Measurements from ENCODE around the gene TMEM204. TPM values are rescaled to one million over a fixed set of nuclear protein-coding genes. Genes with fewer than 3 reads are reported as not detected.

The TMEM204 gene
- 10 to 100 TPM; 42.9 to 43.5 TPM for total RNA-seq

- ChIA-PET POLR2A (interaction anchor here (0.5 to 2.7 kb wide), 10 partner anchors 10 to 1010 kb away, joined by 3 to 14 read pairs (median 4); partner anchors contain the start of genes CLCN7, JPT2, NME3 and TELO2), CTCF (interaction anchor here (1.0 to 1.3 kb wide), 2 partner anchors 113 to 170 kb away, joined by 3 to 5 read pairs; partner anchors contain the start of gene UQCC4)
- Mint-ChIP-seq H3K9me3 (no peaks in the 10 kb centered on the region), H3K36me3 (ENCODE audit: low read depth) (peaks cover 45% of the 10 kb centered on the region), H3K27ac (peak within 1 kb of the TSS; percentile 92), H3K27me3 (no peaks in the 10 kb centered on the region), H3K4me1 (peaks cover 43% of the 10 kb centered on the region), H3K4me3 (peak within 1 kb of the TSS; percentile 100)
- peak; percentile 69 for DNase-seq
Measured at GRCh38 chr16:1533443-1533951, at the start of gene TMEM204. Gene TMEM204, plus strand, starts transcription at chr16:1533666. Its CDS starts 610 bp downstream, at chr16:1534276.

DNA sequence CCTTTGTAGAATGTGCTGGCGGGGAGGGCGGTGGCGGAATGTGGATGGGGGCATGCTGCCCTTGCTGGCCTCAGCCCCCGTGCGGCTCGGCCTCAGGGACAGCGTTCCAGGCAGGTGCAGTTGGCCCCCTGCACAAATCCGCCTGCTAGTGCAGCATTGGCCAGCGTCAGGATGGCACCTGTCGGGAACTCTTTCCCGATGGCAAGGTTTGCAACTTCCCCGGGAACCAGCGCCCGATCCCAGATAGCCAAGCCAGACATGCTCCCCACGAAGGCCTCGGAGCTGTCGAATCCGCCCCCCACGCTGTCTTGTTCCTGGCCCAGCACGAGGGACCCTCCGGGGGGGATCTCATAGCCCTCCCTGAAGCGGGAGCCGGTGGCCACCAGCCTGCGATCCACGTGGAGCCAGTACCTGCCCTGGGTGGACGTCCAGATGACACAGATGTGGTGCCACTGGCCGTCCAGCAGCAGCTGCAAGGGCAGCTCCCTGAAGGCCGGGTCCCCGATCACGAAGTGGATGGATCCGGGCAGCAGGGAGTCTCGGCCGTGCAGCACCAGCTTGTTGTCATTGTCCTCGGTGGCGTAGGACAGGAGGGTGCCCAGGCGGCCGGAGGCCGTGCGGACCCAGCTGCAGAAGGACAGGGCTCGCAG, 47.5 kb upstream of the TMEM204 start:
- Mint-ChIP-seq H3K9me3 (no peaks in the 10 kb centered on the region), H3K27me3 (peaks cover 2% of the 10 kb centered on the region), H3K36me3 (ENCODE audit: low read depth) (no peaks in the 10 kb centered on the region), H3K4me1 (no peaks in the 10 kb centered on the region), H3K4me3 (no peak overlapping the region), H3K27ac (no peak overlapping the region)
- CTCF ChIA-PET: no interaction called here
- POLR2A ChIA-PET: no interaction called here
- no peak for DNase-seq

DNA sequence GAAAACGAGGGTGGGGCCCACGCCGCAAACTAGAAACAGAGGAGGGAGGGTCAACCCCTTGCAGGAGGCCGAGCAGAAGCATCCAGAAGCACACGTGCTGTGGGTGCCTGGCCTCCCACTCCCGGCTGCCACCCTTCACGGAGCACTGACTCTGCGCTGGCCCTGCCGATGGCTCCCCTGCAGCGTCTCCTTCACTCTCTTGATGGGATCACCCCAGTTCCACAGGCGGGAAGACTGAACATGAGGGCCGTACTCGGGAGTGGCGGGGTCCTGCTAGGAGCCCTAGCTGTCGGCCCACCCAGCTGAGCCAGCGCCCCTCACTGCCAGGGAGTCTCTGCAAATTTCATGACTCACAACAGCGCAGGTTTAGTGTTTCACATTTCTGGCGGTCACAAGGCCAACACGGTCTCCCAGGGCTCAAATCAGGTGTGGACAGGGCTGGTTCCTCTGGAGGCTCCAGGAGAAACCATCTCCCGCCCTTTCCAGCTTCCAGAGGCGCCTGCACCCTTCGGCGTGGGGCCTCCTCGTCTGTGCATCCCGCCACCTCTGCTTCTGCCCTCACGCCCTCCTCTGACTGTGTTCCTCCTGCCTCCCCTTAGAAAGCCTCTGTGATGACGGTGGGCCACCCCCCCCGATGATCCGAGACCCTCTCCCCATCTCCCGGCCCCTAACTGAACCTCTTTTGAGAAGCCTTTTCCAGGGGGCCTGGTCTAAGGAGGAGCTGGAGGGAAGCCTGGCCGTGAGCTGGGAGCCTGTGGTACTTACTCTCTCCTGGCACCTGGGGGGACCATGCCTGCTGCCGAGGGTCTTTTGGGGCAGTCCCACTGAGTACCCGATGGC, 46.7 kb upstream of the TMEM204 start:
- no peaks in the 10 kb centered on the region for H3K36me3 Mint-ChIP-seq (ENCODE audit: low read depth)
- H3K4me3 Mint-ChIP-seq: no peak overlapping the region
- H3K4me1 Mint-ChIP-seq: no peaks in the 10 kb centered on the region
- H3K27ac Mint-ChIP-seq: no peak overlapping the region
- H3K27me3 Mint-ChIP-seq: peaks cover 2% of the 10 kb centered on the region
- DNase-seq: no peak
- ChIA-PET POLR2A (no interaction called here), CTCF (no interaction called here)
- H3K9me3 Mint-ChIP-seq: no peaks in the 10 kb centered on the region

GRCh38 chr16:1487395-1488053, 45.9 kb upstream of the TMEM204 start:
- no peak for DNase-seq
- H3K4me1 Mint-ChIP-seq: peaks cover 3% of the 10 kb centered on the region
- POLR2A ChIA-PET: no interaction called here
- H3K36me3 Mint-ChIP-seq (ENCODE audit: low read depth): no peaks in the 10 kb centered on the region
- no peak overlapping the region for H3K4me3 Mint-ChIP-seq
- H3K27me3 Mint-ChIP-seq: peaks cover 2% of the 10 kb centered on the region
- CTCF ChIA-PET: no interaction called here
- H3K27ac Mint-ChIP-seq: no peak overlapping the region
- H3K9me3 Mint-ChIP-seq: no peaks in the 10 kb centered on the region

- DNase-seq: no peak
- no peak overlapping the region for H3K4me3 Mint-ChIP-seq
- ChIA-PET POLR2A (no interaction called here), CTCF (no interaction called here)
- H3K27me3 Mint-ChIP-seq: peaks cover 2% of the 10 kb centered on the region
- peaks cover 2% of the 10 kb centered on the region for H3K36me3 Mint-ChIP-seq (ENCODE audit: low read depth)
- peaks cover 9% of the 10 kb centered on the region for H3K4me1 Mint-ChIP-seq
- H3K27ac Mint-ChIP-seq: no peak overlapping the region
- no peaks in the 10 kb centered on the region for H3K9me3 Mint-ChIP-seq
Measured at GRCh38 chr16:1488054-1488601, 45.3 kb upstream of the TMEM204 start.

DNA sequence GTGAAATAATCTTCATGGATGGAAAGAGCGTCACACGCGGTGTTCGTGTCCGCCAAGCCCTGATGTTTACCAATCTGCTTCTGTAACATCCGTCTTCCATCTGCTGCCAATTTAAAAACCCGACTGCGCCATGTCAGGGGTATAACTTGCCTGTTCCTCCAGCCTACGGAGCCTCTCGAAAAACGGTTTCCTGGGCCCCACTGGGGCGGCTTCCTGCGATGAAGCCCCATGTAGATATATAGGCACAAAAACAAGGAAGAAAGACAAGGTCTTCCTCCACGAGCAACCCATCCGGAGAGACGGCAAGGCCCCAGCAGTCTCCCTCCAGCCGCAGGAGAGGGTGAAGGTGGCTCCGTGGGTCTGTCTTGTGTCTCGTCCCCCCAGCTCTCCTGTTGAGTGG, 44.8 kb upstream of the TMEM204 start, which contains the start of gene PTX4:
Gene PTX4, minus strand, starts transcription at position 326 of the 400 bp plus-strand sequence. Its CDS starts 35 bp downstream, at position 291.
- H3K9me3 Mint-ChIP-seq: no peaks in the 10 kb centered on the region
- ChIA-PET POLR2A (no interaction called here), CTCF (no interaction called here)
- peaks cover 2% of the 10 kb centered on the region for H3K27me3 Mint-ChIP-seq
- H3K4me3 Mint-ChIP-seq: no peak within 1 kb of the TSS
- H3K27ac Mint-ChIP-seq: no peak within 1 kb of the TSS
- peaks cover 9% of the 10 kb centered on the region for H3K4me1 Mint-ChIP-seq
- DNase-seq: no peak
- H3K36me3 Mint-ChIP-seq (ENCODE audit: low read depth): peaks cover 2% of the 10 kb centered on the region

GRCh38 chr16:1489077-1489476, 44.4 kb upstream of the TMEM204 start:
- H3K9me3 Mint-ChIP-seq: no peaks in the 10 kb centered on the region
- peaks cover 12% of the 10 kb centered on the region for H3K4me1 Mint-ChIP-seq
- H3K4me3 Mint-ChIP-seq: no peak overlapping the region
- ChIA-PET POLR2A (no interaction called here), CTCF (no interaction called here)
- no peaks in the 10 kb centered on the region for H3K27me3 Mint-ChIP-seq
- H3K36me3 Mint-ChIP-seq (ENCODE audit: low read depth): peaks cover 2% of the 10 kb centered on the region
- no peak for DNase-seq
- no peak overlapping the region for H3K27ac Mint-ChIP-seq

GRCh38 chr16:1491327-1491726, 42.1 kb upstream of the TMEM204 start:
- CTCF ChIA-PET: no interaction called here
- POLR2A ChIA-PET: interaction anchor here (1.0 to 1.4 kb wide), 3 partner anchors 71 to 215 kb away, joined by 3 to 5 read pairs (median 3); partner anchors contain the start of genes MAPK8IP3 and UQCC4
- H3K4me3 Mint-ChIP-seq: no peak overlapping the region

GRCh38 chr16:1492082-1492922, 41.2 kb upstream of the TMEM204 start:
- POLR2A ChIA-PET: interaction anchor here (0.9 to 2.3 kb wide), 9 partner anchors 9 to 119 kb away, joined by 3 to 22 read pairs (median 5); partner anchors contain the start of genes CRAMP1, IFT140 and UQCC4
- H3K36me3 Mint-ChIP-seq (ENCODE audit: low read depth): peaks cover 2% of the 10 kb centered on the region
- H3K27me3 Mint-ChIP-seq: no peaks in the 10 kb centered on the region
- DNase-seq: no peak
- CTCF ChIA-PET: interaction anchor here (1.6 kb wide), 1 partner anchor 214 kb away, joined by 4 read pairs; the partner anchor contains the start of gene MAPK8IP3
- H3K4me1 Mint-ChIP-seq: peaks cover 20% of the 10 kb centered on the region
- H3K4me3 Mint-ChIP-seq: peak overlapping the region; percentile 94
- peak overlapping the region; percentile 94 for H3K27ac Mint-ChIP-seq
- no peaks in the 10 kb centered on the region for H3K9me3 Mint-ChIP-seq

More at GRCh38 chr16:1491327-1491726, 42.1 kb upstream of the TMEM204 start:
- H3K27ac Mint-ChIP-seq: no peak overlapping the region
- H3K27me3 Mint-ChIP-seq: no peaks in the 10 kb centered on the region
- H3K36me3 Mint-ChIP-seq (ENCODE audit: low read depth): peaks cover 2% of the 10 kb centered on the region
- no peaks in the 10 kb centered on the region for H3K9me3 Mint-ChIP-seq
- peaks cover 17% of the 10 kb centered on the region for H3K4me1 Mint-ChIP-seq
- DNase-seq: no peak

DNA sequence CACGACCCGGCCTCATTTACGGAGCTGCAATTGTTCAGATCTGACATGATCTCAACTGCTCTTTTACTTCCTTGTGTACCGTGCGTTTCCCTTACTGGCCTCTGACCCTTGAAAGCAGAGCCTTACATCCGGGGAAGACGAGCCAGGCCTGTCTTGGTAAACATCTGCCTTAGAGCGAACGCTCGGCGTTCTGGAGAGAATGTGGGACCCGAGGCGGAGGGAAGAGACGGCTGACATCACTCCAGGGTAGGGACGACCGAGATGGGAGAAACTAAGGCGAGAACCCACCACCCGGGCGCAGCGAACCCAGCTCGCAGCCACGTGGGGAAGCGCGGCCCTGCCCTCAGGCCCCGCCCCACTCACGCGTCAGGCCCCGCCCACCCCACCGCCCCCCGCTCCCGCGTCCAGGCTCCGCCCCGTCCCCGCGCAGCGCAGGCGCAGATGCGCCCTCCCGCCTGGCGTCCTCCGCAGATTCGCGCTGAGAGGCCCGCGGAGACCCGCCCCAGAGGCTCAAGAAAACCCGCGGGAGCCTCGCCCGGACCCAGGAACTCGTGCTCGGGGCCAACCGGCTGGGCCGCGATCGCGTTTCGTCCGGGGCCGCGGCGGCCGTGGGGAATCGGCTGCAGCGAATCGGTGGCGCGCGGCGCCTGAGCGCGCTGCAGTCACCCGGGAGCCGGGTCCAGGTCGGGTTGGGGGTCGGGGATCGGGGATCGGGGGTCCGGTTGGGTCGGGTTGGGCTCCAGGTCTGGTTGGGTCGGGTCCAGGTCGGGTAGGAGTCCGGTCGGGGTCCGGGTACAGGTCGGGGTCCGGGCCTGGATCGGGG, 40.3 kb upstream of the TMEM204 start, which contains the start of gene TELO2:
Gene TELO2, plus strand, starts transcription at position 438 of the 823 bp plus-strand sequence. CDS start 922 bp downstream, outside the sequence.
- ChIA-PET CTCF (interaction anchor here (1.6 kb wide), 1 partner anchor 213 kb away, joined by 4 read pairs; the partner anchor contains the start of gene MAPK8IP3), POLR2A (interaction anchor here (0.9 to 2.5 kb wide), 12 partner anchors 9 to 213 kb away, joined by 3 to 22 read pairs (median 4); partner anchors contain the start of genes CRAMP1, IFT140, JPT2 and MAPK8IP3)
- peak within 1 kb of the TSS; percentile 94 for H3K27ac Mint-ChIP-seq

GRCh38 chr16:1493746-1494094, 39.7 kb upstream of the TMEM204 start:
- CTCF ChIA-PET: interaction anchor here (1.3 kb wide), 1 partner anchor 115 kb away, joined by 3 read pairs; no protein-coding TSS in a partner anchor
- Mint-ChIP-seq H3K4me3 (peak overlapping the region; percentile 94), H3K9me3 (no peaks in the 10 kb centered on the region), H3K27ac (peak overlapping the region; percentile 70), H3K4me1 (peaks cover 20% of the 10 kb centered on the region), H3K27me3 (no peaks in the 10 kb centered on the region), H3K36me3 (ENCODE audit: low read depth) (peaks cover 12% of the 10 kb centered on the region)
- DNase-seq: no peak
- POLR2A ChIA-PET: interaction anchor here (0.9 to 2.5 kb wide), 9 partner anchors 9 to 212 kb away, joined by 3 to 22 read pairs (median 6); partner anchors contain the start of genes CRAMP1, IFT140, JPT2 and MAPK8IP3

More for the DNA sequence above, 40.3 kb upstream of the TMEM204 start, which contains the start of gene TELO2:
- H3K4me1 Mint-ChIP-seq: peaks cover 20% of the 10 kb centered on the region
- H3K4me3 Mint-ChIP-seq: peak within 1 kb of the TSS; percentile 94
- H3K27me3 Mint-ChIP-seq: no peaks in the 10 kb centered on the region
- DNase-seq: peak; percentile 89
- H3K36me3 Mint-ChIP-seq (ENCODE audit: low read depth): peaks cover 7% of the 10 kb centered on the region
- no peaks in the 10 kb centered on the region for H3K9me3 Mint-ChIP-seq

Measured in activated CD4-positive, alpha-beta memory T cell treated with anti-CD3 and anti-CD28 coated beads, Interleukin-2, amount 10 ng/mL, durations not matched to agents 7 days and 5 days (primary cell).